Measurements from ENCODE around the gene PPA2. TPM values are rescaled to one million over a fixed set of nuclear protein-coding genes. Genes with fewer than 3 reads are reported as not detected.

Gene PPA2
- total RNA-seq, 1 donor from 2014 or later, result 118 TPM

DNA sequence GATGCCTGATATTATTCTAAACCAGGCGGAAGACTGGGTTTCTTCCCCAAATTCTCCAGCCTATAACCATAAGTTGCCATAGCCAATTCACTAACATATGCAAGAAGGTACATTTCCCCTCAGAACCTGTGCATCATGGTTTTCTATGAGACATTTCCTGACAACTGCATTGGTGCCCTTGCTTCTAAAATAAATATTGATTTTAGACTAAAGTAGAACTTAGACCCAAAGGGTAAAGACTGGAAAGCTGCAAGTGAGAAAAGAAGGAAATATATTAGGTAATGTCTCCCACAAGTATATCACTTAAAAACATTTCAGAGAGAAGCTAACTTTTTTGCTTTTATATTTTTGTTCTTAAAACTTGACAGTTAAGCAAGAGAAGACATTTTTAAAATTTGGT, 125.1 kb downstream of the PPA2 start:
- H3K36me3 ChIP-seq, result no peaks in the 10 kb centered on the region
- no peak for DNase-seq (ENCODE audit: extremely low spot score in 2 of 2)
- H3K4me1 ChIP-seq, result no peaks in the 10 kb centered on the region
- TF ChIP-seq, protein P1, sequence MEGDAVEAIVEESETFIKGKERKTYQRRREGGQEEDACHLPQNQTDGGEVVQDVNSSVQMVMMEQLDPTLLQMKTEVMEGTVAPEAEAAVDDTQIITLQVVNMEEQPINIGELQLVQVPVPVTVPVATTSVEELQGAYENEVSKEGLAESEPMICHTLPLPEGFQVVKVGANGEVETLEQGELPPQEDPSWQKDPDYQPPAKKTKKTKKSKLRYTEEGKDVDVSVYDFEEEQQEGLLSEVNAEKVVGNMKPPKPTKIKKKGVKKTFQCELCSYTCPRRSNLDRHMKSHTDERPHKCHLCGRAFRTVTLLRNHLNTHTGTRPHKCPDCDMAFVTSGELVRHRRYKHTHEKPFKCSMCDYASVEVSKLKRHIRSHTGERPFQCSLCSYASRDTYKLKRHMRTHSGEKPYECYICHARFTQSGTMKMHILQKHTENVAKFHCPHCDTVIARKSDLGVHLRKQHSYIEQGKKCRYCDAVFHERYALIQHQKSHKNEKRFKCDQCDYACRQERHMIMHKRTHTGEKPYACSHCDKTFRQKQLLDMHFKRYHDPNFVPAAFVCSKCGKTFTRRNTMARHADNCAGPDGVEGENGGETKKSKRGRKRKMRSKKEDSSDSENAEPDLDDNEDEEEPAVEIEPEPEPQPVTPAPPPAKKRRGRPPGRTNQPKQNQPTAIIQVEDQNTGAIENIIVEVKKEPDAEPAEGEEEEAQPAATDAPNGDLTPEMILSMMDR (IDR thresholded peaks at IDR 0.05), result no peak
- TF ChIP-seq POLR2A (IDR thresholded peaks at IDR 0.05) (no peak), POLR2AphosphoS5 (IDR thresholded peaks at IDR 0.05; ENCODE audit: insufficient read depth in 1 of 2, low read depth in 1 of 2) (no peak)
- H3K9me3 ChIP-seq, result no peaks in the 10 kb centered on the region
- H3K27ac ChIP-seq, result no peak overlapping the region
- no peak overlapping the region for H3K4me3 ChIP-seq
- H3K27me3 ChIP-seq, result no peaks in the 10 kb centered on the region
- intact Hi-C loops (cut with DNase I), result no loop called here

DNA sequence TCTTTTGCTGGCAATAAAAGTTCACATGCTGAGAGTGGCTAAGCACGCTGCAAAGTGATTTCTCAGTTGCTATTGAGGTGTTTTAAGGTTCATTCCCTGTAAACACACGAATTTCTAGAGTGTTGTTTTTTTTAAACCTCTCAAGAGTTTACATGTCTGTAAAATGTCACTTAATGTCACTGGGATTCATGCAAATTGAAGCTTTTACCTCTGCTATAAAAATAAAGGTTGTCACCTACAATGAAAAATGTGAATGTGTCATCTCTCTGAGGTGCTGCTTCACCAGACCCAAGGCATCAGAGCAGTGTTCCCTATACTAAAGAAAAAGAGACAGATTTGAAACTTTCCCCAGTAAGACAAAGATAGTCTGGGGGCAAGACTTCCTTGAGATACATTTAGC, 127.0 kb downstream of the PPA2 start:
- TF ChIP-seq, protein P1 (IDR thresholded peaks at IDR 0.05), result no peak
- TF ChIP-seq POLR2AphosphoS5 (IDR thresholded peaks at IDR 0.05; ENCODE audit: insufficient read depth in 1 of 2, low read depth in 1 of 2) (no peak), POLR2A (IDR thresholded peaks at IDR 0.05) (no peak)

DNA sequence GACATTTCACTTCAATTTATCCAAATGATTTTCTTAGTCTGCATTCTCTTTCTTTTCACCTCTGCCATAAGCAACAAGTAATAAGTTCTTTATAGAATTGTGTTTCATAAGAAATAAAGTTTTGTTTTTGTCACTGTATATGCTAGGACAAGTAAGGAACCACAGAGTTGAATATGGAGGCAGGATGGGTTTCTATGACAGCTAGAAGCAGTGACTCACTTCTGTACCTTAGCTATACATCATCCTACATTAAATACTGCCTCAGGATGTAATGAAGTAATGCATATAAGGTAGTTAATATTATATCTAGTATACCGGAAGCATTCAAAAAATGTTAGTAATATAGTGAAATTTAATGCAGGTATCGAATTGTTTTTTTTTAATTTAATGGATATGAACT, 128.0 kb downstream of the PPA2 start:
- Histone ChIP-seq H3K4me1 (peaks cover 4% of the 10 kb centered on the region), H3K36me3 (no peaks in the 10 kb centered on the region), H3K27ac (no peak overlapping the region), H3K9me3 (no peaks in the 10 kb centered on the region), H3K27me3 (no peaks in the 10 kb centered on the region), H3K4me3 (no peak overlapping the region)
- intact Hi-C loops (cut with DNase I), result loop anchor here (2.0 kb wide), 1 partner anchor 23 kb away; no protein-coding TSS in a partner anchor
- no peak for DNase-seq (ENCODE audit: extremely low spot score in 2 of 2)
- TF ChIP-seq POLR2AphosphoS5 (IDR thresholded peaks at IDR 0.05; ENCODE audit: insufficient read depth in 1 of 2, low read depth in 1 of 2), result no peak
- TF ChIP-seq, protein P1 (IDR thresholded peaks at IDR 0.05), result no peak
- TF ChIP-seq POLR2A (IDR thresholded peaks at IDR 0.05), result no peak

More for the DNA sequence above, 127.0 kb downstream of the PPA2 start:
- no peak overlapping the region for H3K27ac ChIP-seq
- H3K4me3 ChIP-seq, result no peak overlapping the region
- DNase-seq (ENCODE audit: extremely low spot score in 2 of 2), result no peak
- H3K9me3 ChIP-seq, result no peaks in the 10 kb centered on the region
- intact Hi-C loops (cut with DNase I), result no loop called here
- H3K36me3 ChIP-seq, result no peaks in the 10 kb centered on the region
- H3K27me3 ChIP-seq, result no peaks in the 10 kb centered on the region
- H3K4me1 ChIP-seq, result peaks cover 4% of the 10 kb centered on the region

DNA sequence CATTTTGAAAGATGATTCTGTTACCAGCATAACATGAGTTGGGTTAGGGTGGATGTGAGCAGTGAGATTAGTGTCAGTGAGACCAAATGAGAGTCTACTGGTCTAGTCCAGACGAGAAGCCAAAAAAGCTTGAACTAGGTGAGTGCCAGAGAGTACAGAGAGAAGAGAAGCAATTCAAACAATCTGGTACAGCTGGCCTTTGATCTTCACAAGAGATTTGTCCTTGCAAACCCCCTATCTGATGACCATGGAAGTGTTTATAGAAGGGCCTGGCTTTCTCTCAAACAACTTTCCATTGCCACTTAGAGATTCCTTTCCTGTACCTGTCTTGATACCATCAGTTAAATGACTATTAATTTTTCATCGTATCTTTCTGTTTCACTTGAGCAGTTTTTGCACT, 128.5 kb downstream of the PPA2 start:
- intact Hi-C loops (cut with DNase I), result loop anchor here (2.0 kb wide), 1 partner anchor 23 kb away; no protein-coding TSS in a partner anchor
- no peak overlapping the region for H3K4me3 ChIP-seq
- no peaks in the 10 kb centered on the region for H3K36me3 ChIP-seq
- no peak for DNase-seq (ENCODE audit: extremely low spot score in 2 of 2)
- no peaks in the 10 kb centered on the region for H3K27me3 ChIP-seq
- H3K27ac ChIP-seq, result no peak overlapping the region
- TF ChIP-seq POLR2A (IDR thresholded peaks at IDR 0.05) (no peak), POLR2AphosphoS5 (IDR thresholded peaks at IDR 0.05; ENCODE audit: insufficient read depth in 1 of 2, low read depth in 1 of 2) (no peak)
- TF ChIP-seq, protein P1 (IDR thresholded peaks at IDR 0.05), result no peak
- peaks cover 4% of the 10 kb centered on the region for H3K4me1 ChIP-seq
- no peaks in the 10 kb centered on the region for H3K9me3 ChIP-seq

DNA sequence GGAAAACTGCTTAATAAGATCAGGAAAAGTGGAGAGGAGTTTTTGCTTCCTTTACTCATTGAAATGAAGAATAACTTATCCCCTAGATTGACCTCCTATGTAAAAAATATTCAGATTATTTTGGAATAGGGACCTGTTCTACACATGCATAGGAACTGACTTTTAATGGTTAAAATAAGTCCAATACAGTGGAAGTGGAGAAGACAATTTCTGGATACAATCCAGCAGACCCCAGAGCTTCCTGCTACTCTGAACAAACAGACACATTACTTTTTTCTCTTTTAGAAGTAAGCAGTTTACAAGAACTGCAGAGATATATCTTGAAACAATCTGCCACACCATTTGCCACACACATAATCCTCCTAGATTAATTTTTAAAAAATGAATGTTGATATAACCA, 129.7 kb downstream of the PPA2 start:
- DNase-seq (ENCODE audit: extremely low spot score in 2 of 2), result no peak
- no peak overlapping the region for H3K27ac ChIP-seq
- H3K9me3 ChIP-seq, result no peaks in the 10 kb centered on the region
- H3K4me3 ChIP-seq, result no peak overlapping the region
- H3K27me3 ChIP-seq, result no peaks in the 10 kb centered on the region
- no peak for TF ChIP-seq POLR2AphosphoS5 (IDR thresholded peaks at IDR 0.05; ENCODE audit: insufficient read depth in 1 of 2, low read depth in 1 of 2)
- no peak for TF ChIP-seq POLR2A (IDR thresholded peaks at IDR 0.05)
- TF ChIP-seq, protein P1 (IDR thresholded peaks at IDR 0.05), result no peak
- peaks cover 4% of the 10 kb centered on the region for H3K4me1 ChIP-seq
- H3K36me3 ChIP-seq, result no peaks in the 10 kb centered on the region
- intact Hi-C loops (cut with DNase I), result loop anchor here (2.0 kb wide), 1 partner anchor 21 kb away; no protein-coding TSS in a partner anchor

Measured in vagina (tissue), 2 donors.